ENCODE measurements around the gene GAST.

GAST gene

DNA sequence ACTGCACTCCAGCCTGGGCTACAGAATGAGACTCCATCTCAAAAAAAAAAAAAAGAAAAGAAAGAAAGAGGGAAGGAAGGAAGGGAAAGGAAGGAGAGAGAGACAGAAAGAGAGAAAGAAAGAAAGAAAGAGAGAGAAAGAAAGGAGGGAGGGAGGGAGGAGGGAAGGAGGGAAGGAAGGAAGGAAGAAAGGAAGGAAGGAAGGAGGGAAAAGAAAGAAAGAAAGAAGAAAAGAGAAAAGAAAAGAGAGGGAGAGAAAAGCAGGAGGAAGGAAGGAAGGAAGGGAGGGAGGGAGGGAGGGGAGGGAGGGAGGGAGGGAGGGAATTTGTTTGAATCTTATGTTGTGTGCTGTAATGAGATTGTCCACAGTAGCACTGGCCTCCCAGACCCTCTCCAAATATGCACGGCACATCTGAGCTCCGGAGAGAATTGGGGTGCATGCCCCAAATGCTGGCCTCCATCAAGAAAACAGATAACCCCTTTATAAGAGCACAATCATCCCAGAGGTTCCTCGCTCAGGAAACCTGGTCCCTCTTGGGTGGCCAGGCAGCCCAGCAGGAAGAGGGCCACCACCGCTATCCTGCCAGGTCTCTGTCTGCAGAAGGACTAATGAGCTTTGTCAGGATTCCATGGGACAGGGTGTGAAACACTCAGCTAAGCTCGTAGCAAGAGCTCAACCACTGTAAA lies 32.2 kb upstream of the GAST start:
- Histone ChIP-seq H3F3A (ENCODE audit: insufficient read depth) (no peaks in the 10 kb centered on the region), H3K9me3 (ENCODE audit: insufficient read depth, low read length) (peaks cover 7% of the 10 kb centered on the region; the same call in 1 of the 2 replicates), H3K4me3 (ENCODE audit: insufficient read depth, low read length, poor library complexity, severe bottlenecking) (no peak overlapping the region), H3K27ac (ENCODE audit: low read depth, low read length) (no peak overlapping the region), H3K9me2 (replicated peaks; ENCODE audit: insufficient read depth, low read length) (no peaks in the 10 kb centered on the region), H4K20me1 (ENCODE audit: low read depth, low read length) (no peaks in the 10 kb centered on the region), H3K4me2 (ENCODE audit: low read depth, low read length, poor library complexity, severe bottlenecking) (no peak overlapping the region), H3K79me2 (ENCODE audit: insufficient read depth, low read length) (no peaks in the 10 kb centered on the region), H2AFZ (ENCODE audit: low read depth, low read length, severe bottlenecking) (no peak overlapping the region), H3K9ac (ENCODE audit: low read length) (no peak overlapping the region), H3K36me3 (ENCODE audit: low read length) (no peaks in the 10 kb centered on the region), H3K27me3 (ENCODE audit: low read length) (no peaks in the 10 kb centered on the region)
- TF ChIP-seq, protein P1, sequence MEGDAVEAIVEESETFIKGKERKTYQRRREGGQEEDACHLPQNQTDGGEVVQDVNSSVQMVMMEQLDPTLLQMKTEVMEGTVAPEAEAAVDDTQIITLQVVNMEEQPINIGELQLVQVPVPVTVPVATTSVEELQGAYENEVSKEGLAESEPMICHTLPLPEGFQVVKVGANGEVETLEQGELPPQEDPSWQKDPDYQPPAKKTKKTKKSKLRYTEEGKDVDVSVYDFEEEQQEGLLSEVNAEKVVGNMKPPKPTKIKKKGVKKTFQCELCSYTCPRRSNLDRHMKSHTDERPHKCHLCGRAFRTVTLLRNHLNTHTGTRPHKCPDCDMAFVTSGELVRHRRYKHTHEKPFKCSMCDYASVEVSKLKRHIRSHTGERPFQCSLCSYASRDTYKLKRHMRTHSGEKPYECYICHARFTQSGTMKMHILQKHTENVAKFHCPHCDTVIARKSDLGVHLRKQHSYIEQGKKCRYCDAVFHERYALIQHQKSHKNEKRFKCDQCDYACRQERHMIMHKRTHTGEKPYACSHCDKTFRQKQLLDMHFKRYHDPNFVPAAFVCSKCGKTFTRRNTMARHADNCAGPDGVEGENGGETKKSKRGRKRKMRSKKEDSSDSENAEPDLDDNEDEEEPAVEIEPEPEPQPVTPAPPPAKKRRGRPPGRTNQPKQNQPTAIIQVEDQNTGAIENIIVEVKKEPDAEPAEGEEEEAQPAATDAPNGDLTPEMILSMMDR (IDR thresholded peaks at IDR 0.05; ENCODE audit: insufficient read depth, low read length, poor library complexity, severe bottlenecking): no peak
- no peak for TF ChIP-seq EZH2phosphoT487 (conservative IDR thresholded peaks at IDR 0.05; ENCODE audit: low read length)

DNA sequence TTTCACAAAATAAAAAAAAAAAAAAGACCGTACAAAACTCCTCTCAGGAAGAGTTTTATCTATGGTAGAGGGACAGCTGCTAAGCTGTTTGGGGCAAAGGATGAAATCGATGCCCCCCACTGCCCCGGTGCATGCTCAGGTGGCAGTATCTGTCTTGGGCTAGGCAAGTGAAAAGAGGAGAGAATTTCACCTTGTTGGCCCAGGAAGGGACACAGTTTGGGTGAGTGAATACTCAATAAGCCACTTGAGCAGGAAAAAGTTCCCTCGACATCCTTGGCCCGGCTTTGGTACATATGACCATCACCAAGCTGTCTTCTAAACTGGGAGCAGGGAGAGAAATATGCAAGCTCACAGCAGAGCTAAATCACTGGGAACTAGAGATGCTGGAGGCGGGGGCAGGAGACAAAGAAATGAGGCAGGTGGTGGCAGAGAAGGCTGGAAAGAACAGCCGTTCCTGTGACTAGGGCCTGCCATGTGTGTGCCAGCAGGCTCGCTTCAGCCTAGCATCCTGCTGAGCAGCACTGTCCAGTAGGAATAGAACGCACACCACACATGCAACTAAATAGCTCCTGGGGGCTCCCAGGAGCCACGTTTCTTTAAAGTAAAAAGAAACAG lies 31.6 kb upstream of the GAST start:
- Histone ChIP-seq H4K20me1 (ENCODE audit: low read depth, low read length) (no peaks in the 10 kb centered on the region), H3K79me2 (ENCODE audit: insufficient read depth, low read length) (no peaks in the 10 kb centered on the region), H3K4me3 (ENCODE audit: insufficient read depth, low read length, poor library complexity, severe bottlenecking) (no peak overlapping the region), H3K9me3 (ENCODE audit: insufficient read depth, low read length) (peaks cover 7% of the 10 kb centered on the region; the same call in 1 of the 2 replicates), H3K27me3 (ENCODE audit: low read length) (no peaks in the 10 kb centered on the region), H2AFZ (ENCODE audit: low read depth, low read length, severe bottlenecking) (no peak overlapping the region), H3F3A (ENCODE audit: insufficient read depth) (no peaks in the 10 kb centered on the region), H3K27ac (ENCODE audit: low read depth, low read length) (no peak overlapping the region), H3K9ac (ENCODE audit: low read length) (no peak overlapping the region), H3K4me2 (ENCODE audit: low read depth, low read length, poor library complexity, severe bottlenecking) (no peak overlapping the region), H3K36me3 (ENCODE audit: low read length) (no peaks in the 10 kb centered on the region), H3K9me2 (replicated peaks; ENCODE audit: insufficient read depth, low read length) (no peaks in the 10 kb centered on the region)
- no peak for TF ChIP-seq EZH2phosphoT487 (conservative IDR thresholded peaks at IDR 0.05; ENCODE audit: low read length)
- TF ChIP-seq, protein P1 (IDR thresholded peaks at IDR 0.05; ENCODE audit: insufficient read depth, low read length, poor library complexity, severe bottlenecking): no peak

DNA sequence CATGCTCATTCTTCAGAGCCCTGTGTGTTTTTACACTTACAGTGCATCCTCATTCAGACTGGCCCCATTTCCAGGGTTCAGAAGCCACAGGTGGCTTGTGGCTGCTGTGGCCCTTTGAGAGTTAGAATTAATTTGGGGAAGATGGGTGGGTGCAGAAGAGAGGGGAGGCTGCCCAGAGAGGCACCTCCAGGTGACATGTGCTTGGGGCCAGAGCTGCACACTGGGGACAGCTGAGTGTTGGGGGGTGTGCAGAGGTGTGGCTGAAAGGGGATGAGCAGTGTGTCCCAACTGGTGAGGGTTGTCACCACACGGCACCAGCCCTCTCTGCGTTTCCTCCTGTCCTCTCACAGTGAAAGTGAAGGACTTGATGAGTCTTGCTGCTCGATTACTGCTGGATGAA lies 30.4 kb upstream of the GAST start:
- no peaks in the 10 kb centered on the region for H4K20me1 ChIP-seq (ENCODE audit: low read depth, low read length)
- H2AFZ ChIP-seq (ENCODE audit: low read depth, low read length, severe bottlenecking): no peak overlapping the region
- no peaks in the 10 kb centered on the region for H3K9me2 ChIP-seq (replicated peaks; ENCODE audit: insufficient read depth, low read length)
- no peaks in the 10 kb centered on the region for H3K79me2 ChIP-seq (ENCODE audit: insufficient read depth, low read length)
- H3K27me3 ChIP-seq (ENCODE audit: low read length): no peaks in the 10 kb centered on the region
- no peak overlapping the region for H3K27ac ChIP-seq (ENCODE audit: low read depth, low read length)
- no peaks in the 10 kb centered on the region for H3F3A ChIP-seq (ENCODE audit: insufficient read depth)
- peaks cover 7% of the 10 kb centered on the region; the same call in 1 of the 2 replicates for H3K9me3 ChIP-seq (ENCODE audit: insufficient read depth, low read length)
- H3K4me3 ChIP-seq (ENCODE audit: insufficient read depth, low read length, poor library complexity, severe bottlenecking): no peak overlapping the region
- TF ChIP-seq, protein P1 (IDR thresholded peaks at IDR 0.05; ENCODE audit: insufficient read depth, low read length, poor library complexity, severe bottlenecking): no peak
- no peak for TF ChIP-seq EZH2phosphoT487 (conservative IDR thresholded peaks at IDR 0.05; ENCODE audit: low read length)
- H3K36me3 ChIP-seq (ENCODE audit: low read length): no peaks in the 10 kb centered on the region
- H3K9ac ChIP-seq (ENCODE audit: low read length): no peak overlapping the region
- H3K4me2 ChIP-seq (ENCODE audit: low read depth, low read length, poor library complexity, severe bottlenecking): no peak overlapping the region
